ENCODE results near the gene C4B.
"Not testable (repeated sequence)": the region's sequence is repeated elsewhere in the genome, so short reads cannot be mapped to it uniquely, and the experiment has no call there.

GRCh38 chr6:32068315-32068714 is 53.7 kb downstream of the C4B start:
- TF ChIP-seq, protein P1, sequence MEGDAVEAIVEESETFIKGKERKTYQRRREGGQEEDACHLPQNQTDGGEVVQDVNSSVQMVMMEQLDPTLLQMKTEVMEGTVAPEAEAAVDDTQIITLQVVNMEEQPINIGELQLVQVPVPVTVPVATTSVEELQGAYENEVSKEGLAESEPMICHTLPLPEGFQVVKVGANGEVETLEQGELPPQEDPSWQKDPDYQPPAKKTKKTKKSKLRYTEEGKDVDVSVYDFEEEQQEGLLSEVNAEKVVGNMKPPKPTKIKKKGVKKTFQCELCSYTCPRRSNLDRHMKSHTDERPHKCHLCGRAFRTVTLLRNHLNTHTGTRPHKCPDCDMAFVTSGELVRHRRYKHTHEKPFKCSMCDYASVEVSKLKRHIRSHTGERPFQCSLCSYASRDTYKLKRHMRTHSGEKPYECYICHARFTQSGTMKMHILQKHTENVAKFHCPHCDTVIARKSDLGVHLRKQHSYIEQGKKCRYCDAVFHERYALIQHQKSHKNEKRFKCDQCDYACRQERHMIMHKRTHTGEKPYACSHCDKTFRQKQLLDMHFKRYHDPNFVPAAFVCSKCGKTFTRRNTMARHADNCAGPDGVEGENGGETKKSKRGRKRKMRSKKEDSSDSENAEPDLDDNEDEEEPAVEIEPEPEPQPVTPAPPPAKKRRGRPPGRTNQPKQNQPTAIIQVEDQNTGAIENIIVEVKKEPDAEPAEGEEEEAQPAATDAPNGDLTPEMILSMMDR (IDR thresholded peaks at IDR 0.05) = not testable (repeated sequence)
- TF ChIP-seq POLR2A (IDR thresholded peaks at IDR 0.05) = not testable (repeated sequence)

Measured in esophagus squamous epithelium (tissue), 4 donors.